ENCODE measurements around the gene MTHFD2L.
A peak's percentile ranks its signal among the peaks of the same experiment; 100 is the strongest.

Gene MTHFD2L

GRCh38 chr4:74181219-74181618, 23.3 kb downstream of the MTHFD2L start (continued):
- TF ChIP-seq ZSCAN18 (tag by site-specific recombination; IDR thresholded peaks at IDR 0.05), result no peak
- no peak for TF ChIP-seq ZNF580 (tag by site-specific recombination; IDR thresholded peaks at IDR 0.05)
- no peak for TF ChIP-seq ZNF433 (tag by site-specific recombination; IDR thresholded peaks at IDR 0.05; ENCODE audit: low read depth)
- no peak for TF ChIP-seq ZNF747 (tag by site-specific recombination; IDR thresholded peaks at IDR 0.05)
- no peak for TF ChIP-seq ZNF23 (tag by site-specific recombination; IDR thresholded peaks at IDR 0.05; ENCODE audit: borderline replicate concordance)
- TF ChIP-seq ZNF274 (IDR thresholded peaks at IDR 0.05; ENCODE audit: low read length), result no peak
- TF ChIP-seq ZNF274 (tag by site-specific recombination; IDR thresholded peaks at IDR 0.05; ENCODE audit: borderline replicate concordance), result no peak
- no peak for TF ChIP-seq ZNF239 (tag by site-specific recombination; IDR thresholded peaks at IDR 0.05)
- TF ChIP-seq ZNF501 (tag by site-specific recombination; IDR thresholded peaks at IDR 0.05), result no peak

DNA sequence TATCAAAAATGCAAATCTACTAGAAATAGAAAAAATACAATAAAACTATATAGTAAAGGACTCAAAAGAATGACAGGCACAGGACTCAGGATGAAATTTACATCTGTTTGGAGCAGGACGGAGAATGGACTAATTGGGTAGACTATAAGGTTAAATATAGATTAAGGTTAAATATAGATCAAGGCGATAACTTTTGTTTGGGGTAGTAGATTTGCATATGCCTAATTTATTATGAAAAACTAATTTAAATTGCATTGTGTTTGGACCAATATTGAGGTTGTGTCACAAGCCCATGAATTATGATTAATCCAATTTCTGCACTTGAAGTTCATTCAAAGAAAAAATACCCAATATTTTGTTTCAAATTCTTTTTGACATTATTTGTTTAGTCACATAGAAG, 31.0 kb downstream of the MTHFD2L start:
- Histone ChIP-seq H3K4me1 (ENCODE audit: control insufficient read depth, insufficient read depth, low read length) (no peaks in the 10 kb centered on the region), H3K36me3 (ENCODE audit: control insufficient read depth in 2 of 2, insufficient read depth in 1 of 2, low read length in 2 of 2) (no peaks in the 10 kb centered on the region), H3K27ac (ENCODE audit: extremely low read depth, low read depth, low read length) (no peak overlapping the region), H3K4me3 (ENCODE audit: low read depth, low read length) (no peak overlapping the region), H3K9me3 (ENCODE audit: control insufficient read depth, insufficient read depth, low read depth, low read length) (no peaks in the 10 kb centered on the region)
- POLR2A ChIA-PET, result no interaction called here
- no peak for TF ChIP-seq ZBTB7A (tag by site-specific recombination; IDR thresholded peaks at IDR 0.05; ENCODE audit: low read depth)
- no peak for TF ChIP-seq KLF8 (tag by site-specific recombination; IDR thresholded peaks at IDR 0.05)
- TF ChIP-seq, protein P1, sequence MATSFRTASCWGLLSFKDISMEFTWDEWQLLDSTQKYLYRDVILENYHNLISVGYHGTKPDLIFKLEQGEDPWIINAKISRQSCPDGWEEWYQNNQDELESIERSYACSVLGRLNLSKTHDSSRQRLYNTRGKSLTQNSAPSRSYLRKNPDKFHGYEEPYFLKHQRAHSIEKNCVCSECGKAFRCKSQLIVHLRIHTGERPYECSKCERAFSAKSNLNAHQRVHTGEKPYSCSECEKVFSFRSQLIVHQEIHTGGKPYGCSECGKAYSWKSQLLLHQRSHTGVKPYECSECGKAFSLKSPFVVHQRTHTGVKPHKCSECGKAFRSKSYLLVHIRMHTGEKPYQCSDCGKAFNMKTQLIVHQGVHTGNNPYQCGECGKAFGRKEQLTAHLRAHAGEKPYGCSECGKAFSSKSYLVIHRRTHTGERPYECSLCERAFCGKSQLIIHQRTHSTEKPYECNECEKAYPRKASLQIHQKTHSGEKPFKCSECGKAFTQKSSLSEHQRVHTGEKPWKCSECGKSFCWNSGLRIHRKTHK (tag by site-specific recombination; IDR thresholded peaks at IDR 0.05), result no peak
- TF ChIP-seq FEZF1 (tag by site-specific recombination; IDR thresholded peaks at IDR 0.05), result no peak
- no peak for TF ChIP-seq SETDB1 (IDR thresholded peaks at IDR 0.05; ENCODE audit: insufficient read length, low read length)
- CTCF ChIA-PET, result interaction anchor here (0.5 to 3.3 kb wide), 26 partner anchors 9 to 514 kb away, joined by 3 to 19 read pairs (median 4); no protein-coding TSS in a partner anchor

DNA sequence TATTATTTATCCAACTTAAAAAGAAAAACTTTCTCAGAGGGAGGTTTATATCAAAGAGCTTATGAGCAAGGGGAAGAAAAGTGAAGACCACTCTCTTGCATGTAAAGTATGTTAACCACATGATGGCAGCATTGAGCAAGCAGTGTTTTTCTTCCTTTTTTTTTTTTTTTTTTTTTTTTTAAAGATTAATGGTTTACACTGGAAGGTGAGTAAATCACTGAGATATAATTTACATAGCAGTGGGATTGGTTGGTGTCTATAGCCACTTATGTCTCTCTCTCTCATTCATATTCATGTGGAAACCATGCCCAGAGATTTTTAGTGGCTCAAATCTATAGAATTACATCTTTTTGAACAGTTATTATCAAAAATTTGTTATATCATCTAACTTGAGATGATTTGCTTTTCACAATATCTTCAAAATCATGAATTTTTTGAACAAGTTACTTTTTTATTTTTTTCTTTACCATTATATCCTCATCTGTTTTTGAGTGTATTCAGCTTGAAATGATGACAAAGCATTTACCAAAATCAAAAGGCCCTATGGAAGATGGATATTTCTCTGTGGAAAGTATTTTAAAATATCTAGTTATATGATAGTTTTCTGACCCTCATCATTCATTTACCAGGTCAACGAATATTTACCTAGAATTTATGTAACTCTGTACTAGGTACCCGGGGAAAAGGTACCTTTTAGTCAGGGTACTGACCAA, 31.6 kb downstream of the MTHFD2L start:
- ChIA-PET CTCF (interaction anchor here (0.5 to 3.3 kb wide), 29 partner anchors 9 to 515 kb away, joined by 3 to 19 read pairs (median 4); no protein-coding TSS in a partner anchor), POLR2A (no interaction called here)
- Histone ChIP-seq H3K27ac (ENCODE audit: extremely low read depth, low read depth, low read length) (no peak overlapping the region), H3K36me3 (ENCODE audit: control insufficient read depth in 2 of 2, insufficient read depth in 1 of 2, low read length in 2 of 2) (no peaks in the 10 kb centered on the region), H3K9me3 (ENCODE audit: control insufficient read depth, insufficient read depth, low read depth, low read length) (no peaks in the 10 kb centered on the region), H3K4me3 (ENCODE audit: low read depth, low read length) (no peak overlapping the region), H3K4me1 (ENCODE audit: control insufficient read depth, insufficient read depth, low read length) (no peaks in the 10 kb centered on the region)
- TF ChIP-seq ZNF654 (tag by site-specific recombination; IDR thresholded peaks at IDR 0.05; ENCODE audit: low read depth) (peak; percentile 65), ZNF792 (tag by site-specific recombination; IDR thresholded peaks at IDR 0.05) (no peak), ZNF132 (tag by site-specific recombination; IDR thresholded peaks at IDR 0.05; ENCODE audit: borderline replicate concordance) (no peak)
- TF ChIP-seq, protein P2, sequence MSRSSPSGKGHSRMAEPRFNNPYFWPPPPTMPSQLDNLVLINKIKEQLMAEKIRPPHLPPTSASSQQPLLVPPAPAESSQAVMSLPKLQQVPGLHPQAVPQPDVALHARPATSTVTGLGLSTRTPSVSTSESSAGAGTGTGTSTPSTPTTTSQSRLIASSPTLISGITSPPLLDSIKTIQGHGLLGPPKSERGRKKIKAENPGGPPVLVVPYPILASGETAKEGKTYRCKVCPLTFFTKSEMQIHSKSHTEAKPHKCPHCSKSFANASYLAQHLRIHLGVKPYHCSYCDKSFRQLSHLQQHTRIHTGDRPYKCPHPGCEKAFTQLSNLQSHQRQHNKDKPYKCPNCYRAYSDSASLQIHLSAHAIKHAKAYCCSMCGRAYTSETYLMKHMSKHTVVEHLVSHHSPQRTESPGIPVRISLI (tag by site-specific recombination; IDR thresholded peaks at IDR 0.05), result peak; percentile 61; the same call in 1 of the 2 replicates
